ENCODE measurements around the gene DLG2.

The DLG2 gene

GRCh38 chr11:84034484-84034883 is 1592.7 kb downstream of the DLG2 start:
- H3K4me3 ChIP-seq (ENCODE audit: low read depth, low read length) = no peak overlapping the region
- H3K27ac ChIP-seq = no peak overlapping the region
- no peak for TF ChIP-seq CTCF (IDR thresholded peaks at IDR 0.05; ENCODE audit: low read depth, low read length)
- no peaks in the 10 kb centered on the region for H3K36me3 ChIP-seq
- no peaks in the 10 kb centered on the region for H3K9me3 ChIP-seq (ENCODE audit: severe bottlenecking)
- DNase-seq = no peak
- no peaks in the 10 kb centered on the region for H3K27me3 ChIP-seq (ENCODE audit: insufficient read depth, low read depth, severe bottlenecking)

- no peak for DNase-seq
- no peak overlapping the region for H3K4me3 ChIP-seq (ENCODE audit: low read depth, low read length)
- H3K27ac ChIP-seq = no peak overlapping the region
- no peak for TF ChIP-seq CTCF (IDR thresholded peaks at IDR 0.05; ENCODE audit: low read depth, low read length)
- no peaks in the 10 kb centered on the region for H3K36me3 ChIP-seq
- H3K27me3 ChIP-seq (ENCODE audit: insufficient read depth, low read depth, severe bottlenecking) = no peaks in the 10 kb centered on the region
- H3K9me3 ChIP-seq (ENCODE audit: severe bottlenecking) = no peaks in the 10 kb centered on the region
Observed at GRCh38 chr11:84024266-84024665, 1602.9 kb downstream of the DLG2 start.

- DNase-seq = no peak
- Histone ChIP-seq H3K27me3 (ENCODE audit: insufficient read depth, low read depth, severe bottlenecking) (no peaks in the 10 kb centered on the region), H3K36me3 (no peaks in the 10 kb centered on the region), H3K4me3 (ENCODE audit: low read depth, low read length) (no peak overlapping the region), H3K27ac (no peak overlapping the region), H3K9me3 (ENCODE audit: severe bottlenecking) (no peaks in the 10 kb centered on the region)
- TF ChIP-seq CTCF (IDR thresholded peaks at IDR 0.05; ENCODE audit: low read depth, low read length) = no peak
Observed at GRCh38 chr11:84022695-84023094, 1604.4 kb downstream of the DLG2 start.

- no peak for TF ChIP-seq CTCF (IDR thresholded peaks at IDR 0.05; ENCODE audit: low read depth, low read length)
- no peak overlapping the region for H3K27ac ChIP-seq
- no peaks in the 10 kb centered on the region for H3K9me3 ChIP-seq (ENCODE audit: severe bottlenecking)
- no peak for DNase-seq
- no peaks in the 10 kb centered on the region for H3K27me3 ChIP-seq (ENCODE audit: insufficient read depth, low read depth, severe bottlenecking)
- H3K4me3 ChIP-seq (ENCODE audit: low read depth, low read length) = no peak overlapping the region
- no peaks in the 10 kb centered on the region for H3K36me3 ChIP-seq
Observed at GRCh38 chr11:84022201-84022600, 1604.9 kb downstream of the DLG2 start.

GRCh38 chr11:84021291-84021690 is 1605.9 kb downstream of the DLG2 start:
- Histone ChIP-seq H3K4me3 (ENCODE audit: low read depth, low read length) (no peak overlapping the region), H3K27me3 (ENCODE audit: insufficient read depth, low read depth, severe bottlenecking) (no peaks in the 10 kb centered on the region), H3K9me3 (ENCODE audit: severe bottlenecking) (no peaks in the 10 kb centered on the region), H3K36me3 (no peaks in the 10 kb centered on the region), H3K27ac (no peak overlapping the region)
- no peak for DNase-seq
- no peak for TF ChIP-seq CTCF (IDR thresholded peaks at IDR 0.05; ENCODE audit: low read depth, low read length)

- Histone ChIP-seq H3K27me3 (ENCODE audit: insufficient read depth, low read depth, severe bottlenecking) (no peaks in the 10 kb centered on the region), H3K27ac (no peak overlapping the region), H3K9me3 (ENCODE audit: severe bottlenecking) (no peaks in the 10 kb centered on the region), H3K36me3 (no peaks in the 10 kb centered on the region), H3K4me3 (ENCODE audit: low read depth, low read length) (no peak overlapping the region)
- no peak for DNase-seq
- TF ChIP-seq CTCF (IDR thresholded peaks at IDR 0.05; ENCODE audit: low read depth, low read length) = no peak
Observed at GRCh38 chr11:84019571-84020194, 1607.5 kb downstream of the DLG2 start.

Data from WERI-Rb-1 (cell line).